IPS-NIHi7 (cell line): ENCODE results near the gene PRH2.

Experiments
- DNase-seq: peaks from one replicate; pipeline ENCODE4 v3.0.0; 2012; ENCODE audit warnings: mixed read lengths; ENCODE audit errors: extremely low spot score

The PRH2 gene

GRCh38 chr12:10960211-10960610, 31.2 kb downstream of the PRH2 start:
- DNase-seq: no peak

DNA sequence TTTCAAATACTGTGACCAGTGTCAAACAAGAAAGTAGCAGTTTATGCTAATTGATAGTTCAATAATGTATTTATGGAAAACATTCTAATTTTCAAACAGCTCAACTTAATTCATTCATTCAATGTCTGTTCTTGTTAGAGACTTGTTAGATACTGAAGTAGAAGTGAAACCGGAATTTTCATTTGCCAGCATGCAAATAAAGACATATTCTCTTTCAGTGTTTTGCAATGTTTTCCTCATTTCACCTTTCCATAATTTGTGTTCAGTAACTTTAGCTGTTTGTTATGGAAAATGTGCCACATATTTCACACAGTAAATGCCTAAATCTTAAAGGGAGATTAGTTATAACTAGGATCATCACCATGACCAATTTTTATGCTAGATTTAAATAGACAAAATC, 36.4 kb downstream of the PRH2 start:
- no peak for DNase-seq

GRCh38 chr12:10966314-10966713, 37.3 kb downstream of the PRH2 start:
- DNase-seq: no peak

GRCh38 chr12:10967409-10967808, 38.4 kb downstream of the PRH2 start:
- DNase-seq: no peak

GRCh38 chr12:10968765-10969456, 39.9 kb downstream of the PRH2 start:
- no peak for DNase-seq

DNA sequence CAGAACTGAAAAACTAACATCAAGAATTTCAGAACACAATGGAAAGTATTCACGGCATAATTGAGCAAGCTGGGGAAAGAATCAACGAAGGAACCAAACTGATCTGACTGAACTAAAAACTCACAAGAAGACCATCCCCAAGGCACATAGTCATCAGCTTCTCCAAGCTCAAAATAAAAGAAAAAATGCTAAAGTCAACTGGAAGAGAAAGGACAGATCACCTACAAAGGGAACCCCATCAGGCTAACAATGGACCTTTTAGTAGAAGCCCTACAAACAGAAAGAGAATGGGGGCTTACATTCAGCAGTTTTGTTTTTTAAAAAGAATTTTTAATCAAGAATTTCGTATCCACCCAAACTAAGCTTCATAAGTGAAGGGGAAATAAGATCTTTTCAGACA, 45.9 kb downstream of the PRH2 start:
- DNase-seq: no peak

DNA sequence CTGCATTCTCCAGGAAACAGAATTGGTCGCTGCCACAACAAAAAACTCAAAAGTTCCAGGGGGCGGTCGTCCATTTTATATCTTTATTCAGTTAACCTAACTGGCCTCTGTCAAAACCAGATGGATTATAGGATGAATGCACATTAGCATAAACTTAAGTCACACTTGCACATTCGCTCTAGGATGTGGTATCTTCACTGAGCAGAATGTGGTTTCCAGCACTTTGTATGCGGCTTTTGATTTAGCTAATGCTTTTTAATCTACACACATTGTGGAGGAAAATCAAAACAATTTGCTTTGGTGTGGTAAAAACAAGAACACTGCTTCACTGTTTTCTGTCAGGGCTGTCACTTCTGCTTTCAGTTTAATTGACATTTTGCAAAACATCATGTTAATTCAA, 53.2 kb downstream of the PRH2 start:
- DNase-seq: no peak
